SKM-1 treated with dmso at 0.1 percent for 144 hours (cell line): ENCODE data around the gene NAPSA.

Experiments
- DNase-seq: peaks from one replicate; lab custom pipeline; 2025; ENCODE audit not compliant: unreplicated experiment; lab: John Stamatoyannopoulos, UW

NAPSA gene

DNA sequence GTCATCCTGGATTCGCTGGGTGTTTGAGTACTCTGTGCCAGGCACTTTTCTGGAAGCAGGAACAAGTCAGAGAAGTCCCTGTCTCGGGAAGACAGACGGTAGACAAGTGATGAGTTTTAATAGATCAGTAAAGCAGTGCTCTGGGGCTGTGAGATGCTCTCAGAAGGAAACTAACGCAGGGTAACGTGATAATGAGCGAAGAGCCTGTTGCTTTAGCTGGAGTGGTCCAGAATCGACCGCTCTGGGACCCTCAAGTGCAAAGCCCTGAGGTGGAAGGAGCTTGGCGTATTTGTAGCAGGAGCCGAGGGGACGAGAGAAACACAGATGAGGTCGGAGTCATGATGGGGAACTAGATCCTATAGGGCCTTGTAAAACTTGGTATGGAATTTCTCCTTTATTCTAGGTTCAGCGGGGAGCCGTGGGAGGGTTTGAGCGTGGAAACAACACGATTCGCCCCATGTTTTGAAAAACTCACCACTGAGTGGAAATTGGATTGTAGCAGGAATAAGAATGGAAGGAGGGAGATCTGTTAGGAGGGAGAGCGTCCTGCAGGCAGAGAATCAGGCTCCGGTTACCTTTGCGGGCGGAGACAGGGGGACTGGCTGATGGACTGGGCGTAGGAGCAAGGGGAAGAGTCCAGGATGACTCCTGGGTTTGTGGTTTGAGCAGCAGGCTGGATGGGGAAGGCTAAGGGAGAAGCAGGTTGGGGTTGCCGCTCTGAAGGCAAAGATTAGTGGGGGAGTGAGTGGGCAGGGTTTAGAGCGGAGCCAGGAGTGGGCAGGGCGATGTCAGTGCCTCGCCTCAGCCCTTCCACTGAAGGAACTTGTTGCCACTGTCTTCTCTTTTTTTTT lies 19.5 kb upstream of the NAPSA start:
- no peak for DNase-seq

DNA sequence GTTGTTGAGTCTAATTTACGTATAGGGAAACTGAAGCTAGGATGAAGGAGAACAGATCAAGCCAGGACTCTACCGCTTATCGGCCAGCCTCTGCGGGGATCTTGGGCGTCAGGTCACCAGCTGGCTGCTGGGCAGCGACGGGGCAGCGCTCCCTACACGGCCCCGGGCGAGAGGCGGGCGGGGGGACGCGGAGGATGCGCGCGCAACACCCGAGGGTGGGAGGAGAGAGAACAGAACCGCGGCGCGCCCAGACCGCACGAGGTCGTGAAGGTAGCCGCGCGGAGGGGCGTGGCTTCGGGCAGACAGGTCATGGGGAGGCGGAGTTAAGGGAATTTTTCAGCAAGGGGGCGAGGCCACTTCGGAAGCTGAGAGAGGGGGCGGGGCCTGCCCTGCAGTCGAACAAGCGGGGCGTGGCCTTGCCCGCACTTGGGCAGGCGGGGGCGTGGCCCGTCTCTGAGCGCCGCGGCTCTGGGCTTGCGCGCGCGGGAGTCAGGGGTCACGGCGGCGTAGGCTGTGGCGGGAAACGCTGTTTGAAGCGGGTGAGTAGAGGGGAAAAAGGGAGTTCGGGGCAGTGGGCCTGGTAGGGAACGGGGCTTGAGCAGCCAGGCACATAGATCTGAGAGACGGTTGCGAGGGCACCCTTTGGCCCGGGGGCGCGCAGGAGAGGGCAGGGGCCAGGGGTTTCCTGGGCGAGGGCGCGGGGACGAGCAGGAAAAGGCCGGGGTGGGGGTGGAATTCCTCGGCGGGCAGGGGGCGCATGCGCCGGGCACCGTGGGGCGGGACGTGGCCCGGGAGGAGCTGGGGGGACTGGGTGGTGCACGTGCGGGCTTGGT lies 18.6 kb upstream of the NAPSA start, which contains the start of gene POLD1:
Gene POLD1 (plus strand): TSS at position 496 of the 833 bp plus-strand sequence. CDS start 14,505 bp downstream, outside the sequence.
- peak; percentile 89 for DNase-seq

DNA sequence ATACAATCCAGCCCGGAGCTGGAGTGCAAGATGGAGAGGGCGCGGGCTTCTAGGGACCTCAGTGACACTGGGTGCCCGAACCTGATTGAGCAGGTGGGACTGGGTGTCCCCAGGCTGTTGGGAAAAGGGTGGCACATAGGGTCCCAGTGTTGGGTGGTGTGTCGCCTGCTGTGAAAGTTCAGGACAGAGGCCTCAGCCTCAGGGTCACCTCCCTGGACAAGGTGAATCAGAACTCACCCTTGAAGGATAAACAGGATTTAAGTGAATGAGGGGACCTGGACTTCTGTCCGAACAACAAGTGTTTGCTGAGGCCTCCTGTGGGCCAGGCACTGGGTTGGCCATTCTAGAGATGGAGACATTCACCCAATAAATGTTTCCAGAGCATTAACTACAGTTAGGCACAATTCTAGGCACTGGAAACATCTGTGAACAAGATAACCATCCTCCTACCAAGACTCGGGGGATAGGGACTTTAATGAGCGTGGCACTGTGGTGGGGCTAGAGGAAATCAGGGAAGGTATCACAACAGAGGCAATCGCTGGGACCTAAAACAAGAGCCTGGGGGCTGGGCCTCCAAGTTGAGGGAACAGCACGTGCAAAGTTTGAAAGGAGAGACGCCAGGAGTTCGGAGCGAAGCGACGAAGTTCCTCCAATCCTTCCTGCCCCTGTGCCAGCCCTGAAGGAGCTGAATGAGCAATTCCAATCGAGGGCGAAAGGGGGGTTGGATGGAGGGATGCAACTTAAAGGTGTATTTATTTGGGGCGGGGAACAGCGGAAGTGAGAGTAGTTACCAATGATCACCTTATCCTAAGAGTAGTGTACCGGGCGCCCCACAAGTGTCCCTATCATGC lies 17.8 kb upstream of the NAPSA start:
- no peak for DNase-seq

DNA sequence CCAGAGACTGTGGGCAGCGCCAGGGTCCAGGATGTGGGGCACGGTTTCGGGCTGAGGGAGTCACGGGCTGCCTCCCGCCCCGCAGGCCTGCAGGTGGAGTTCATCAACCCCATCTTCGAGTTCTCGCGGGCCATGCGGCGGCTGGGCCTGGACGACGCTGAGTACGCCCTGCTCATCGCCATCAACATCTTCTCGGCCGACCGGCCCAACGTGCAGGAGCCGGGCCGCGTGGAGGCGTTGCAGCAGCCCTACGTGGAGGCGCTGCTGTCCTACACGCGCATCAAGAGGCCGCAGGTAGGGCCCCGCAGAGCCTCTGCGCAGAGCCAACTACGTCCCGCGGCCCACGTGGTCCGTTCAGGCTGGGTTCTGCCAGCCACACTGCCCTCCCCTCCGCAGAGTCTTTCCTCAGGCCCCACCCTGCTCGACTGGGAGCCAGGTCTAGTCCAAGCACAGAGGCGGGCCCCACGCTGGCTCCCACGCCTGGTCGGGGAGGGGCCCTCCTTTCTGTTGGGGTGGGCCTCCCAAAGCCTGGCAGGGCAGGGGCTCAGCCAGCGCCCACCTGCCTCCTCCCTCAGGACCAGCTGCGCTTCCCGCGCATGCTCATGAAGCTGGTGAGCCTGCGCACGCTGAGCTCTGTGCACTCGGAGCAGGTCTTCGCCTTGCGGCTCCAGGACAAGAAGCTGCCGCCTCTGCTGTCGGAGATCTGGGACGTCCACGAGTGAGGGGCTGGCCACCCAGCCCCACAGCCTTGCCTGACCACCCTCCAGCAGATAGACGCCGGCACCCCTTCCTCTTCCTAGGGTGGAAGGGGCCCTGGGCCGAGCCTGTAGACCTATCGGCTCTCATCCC lies 16.7 kb upstream of the NAPSA start:
- no peak for DNase-seq

DNA sequence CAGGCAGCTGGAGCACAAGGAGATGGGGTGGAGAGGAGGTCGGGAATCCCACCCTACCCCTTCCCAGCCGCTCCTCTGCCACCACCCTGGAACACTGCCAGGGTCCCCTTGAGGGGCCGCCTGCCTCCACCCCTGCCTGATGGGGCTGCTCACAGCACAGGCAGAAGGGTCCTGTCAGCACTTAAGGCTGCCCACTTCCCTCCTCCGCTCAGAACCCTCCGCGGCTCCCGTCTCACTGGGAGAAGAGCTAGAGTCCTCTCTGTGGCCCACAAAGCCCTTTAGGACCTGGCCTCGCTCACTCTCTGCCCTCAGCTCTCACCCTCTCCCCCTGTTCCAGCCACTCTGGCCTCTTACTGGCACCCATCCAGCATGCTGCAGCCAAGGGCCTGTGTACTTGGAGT lies 15.3 kb upstream of the NAPSA start:
- no peak for DNase-seq

DNA sequence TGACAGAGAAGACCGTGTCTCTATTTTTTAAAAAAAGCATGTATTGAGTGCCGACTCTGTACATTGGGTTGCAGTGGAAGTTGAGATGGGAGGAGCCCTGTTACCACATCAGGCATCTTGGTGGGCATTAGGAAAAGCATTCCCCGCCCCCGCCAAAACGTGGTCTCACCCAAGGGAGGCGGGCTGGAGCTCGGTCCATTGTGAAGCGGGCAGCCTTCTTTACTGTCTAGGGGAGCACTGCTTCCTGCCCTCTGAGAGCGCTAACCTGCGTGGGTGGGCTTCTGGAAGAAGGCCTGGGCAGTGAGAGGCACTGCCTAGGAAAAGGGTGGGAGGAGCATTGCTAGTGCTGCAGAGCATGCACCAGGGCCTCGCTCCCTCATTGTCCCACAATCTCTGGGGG lies 14.7 kb upstream of the NAPSA start:
- DNase-seq = no peak

DNA sequence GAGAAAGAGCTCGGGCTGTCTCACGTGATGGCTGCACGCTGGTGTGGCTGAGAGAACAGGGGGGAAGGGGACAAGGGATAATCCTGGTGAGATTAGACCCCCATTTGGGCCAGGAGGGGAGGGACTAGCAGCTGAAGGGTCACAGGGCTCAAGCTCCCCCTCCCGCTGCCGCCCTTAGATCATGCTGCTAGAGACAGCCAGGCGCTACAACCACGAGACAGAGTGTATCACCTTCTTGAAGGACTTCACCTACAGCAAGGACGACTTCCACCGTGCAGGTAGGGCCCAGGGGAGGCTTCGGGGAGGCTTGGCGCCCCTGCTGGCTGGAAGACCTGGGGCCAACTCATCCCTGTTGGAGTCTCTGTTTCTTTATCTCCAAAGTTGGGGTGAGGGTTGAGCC lies 14.2 kb upstream of the NAPSA start:
- no peak for DNase-seq

DNA sequence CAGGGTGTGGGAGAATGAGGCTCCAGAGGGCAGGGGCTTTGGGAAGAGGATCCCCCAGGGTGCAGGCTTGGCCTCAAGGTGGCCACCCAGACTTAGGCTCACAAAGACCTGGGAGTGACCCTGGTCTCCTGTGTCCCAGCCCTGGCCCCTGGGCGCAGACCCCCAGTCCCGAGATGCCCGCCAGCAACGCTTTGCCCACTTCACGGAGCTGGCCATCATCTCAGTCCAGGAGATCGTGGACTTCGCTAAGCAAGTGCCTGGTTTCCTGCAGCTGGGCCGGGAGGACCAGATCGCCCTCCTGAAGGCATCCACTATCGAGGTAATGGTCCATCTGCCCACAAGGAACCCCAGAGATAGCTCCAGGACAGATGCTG lies 13.4 kb upstream of the NAPSA start:
- no peak for DNase-seq

DNA sequence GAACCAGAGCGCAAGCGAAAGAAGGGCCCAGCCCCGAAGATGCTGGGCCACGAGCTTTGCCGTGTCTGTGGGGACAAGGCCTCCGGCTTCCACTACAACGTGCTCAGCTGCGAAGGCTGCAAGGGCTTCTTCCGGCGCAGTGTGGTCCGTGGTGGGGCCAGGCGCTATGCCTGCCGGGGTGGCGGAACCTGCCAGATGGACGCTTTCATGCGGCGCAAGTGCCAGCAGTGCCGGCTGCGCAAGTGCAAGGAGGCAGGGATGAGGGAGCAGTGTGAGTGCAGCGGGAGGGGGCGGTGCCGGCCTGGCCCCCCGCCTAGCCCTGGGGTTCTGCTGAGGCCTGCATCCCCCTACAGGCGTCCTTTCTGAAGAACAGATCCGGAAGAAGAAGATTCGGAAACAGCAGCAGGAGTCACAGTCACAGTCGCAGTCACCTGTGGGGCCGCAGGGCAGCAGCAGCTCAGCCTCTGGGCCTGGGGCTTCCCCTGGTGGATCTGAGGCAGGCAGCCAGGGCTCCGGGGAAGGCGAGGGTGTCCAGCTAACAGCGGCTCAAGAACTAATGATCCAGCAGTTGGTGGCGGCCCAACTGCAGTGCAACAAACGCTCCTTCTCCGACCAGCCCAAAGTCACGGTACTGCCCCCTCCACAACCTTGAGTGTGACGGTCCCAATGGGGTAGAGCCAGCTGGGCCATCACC lies 12.9 kb upstream of the NAPSA start:
- no peak for DNase-seq

DNA sequence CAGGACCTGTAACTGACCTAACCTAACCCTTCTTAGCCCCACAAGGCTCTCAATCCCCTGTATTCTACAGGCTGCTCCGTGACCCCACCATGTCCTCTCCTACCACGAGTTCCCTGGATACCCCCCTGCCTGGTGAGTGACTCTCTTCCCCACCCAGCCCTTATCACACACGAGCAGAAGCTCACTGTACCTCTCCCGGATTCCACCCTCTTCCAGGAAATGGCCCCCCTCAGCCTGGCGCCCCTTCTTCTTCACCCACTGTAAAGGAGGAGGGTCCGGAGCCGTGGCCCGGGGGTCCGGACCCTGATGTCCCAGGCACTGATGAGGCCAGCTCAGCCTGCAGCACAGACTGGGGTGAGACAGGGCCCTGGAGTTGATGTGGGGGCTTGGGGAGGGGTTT lies 12.1 kb upstream of the NAPSA start:
- DNase-seq = no peak

DNA sequence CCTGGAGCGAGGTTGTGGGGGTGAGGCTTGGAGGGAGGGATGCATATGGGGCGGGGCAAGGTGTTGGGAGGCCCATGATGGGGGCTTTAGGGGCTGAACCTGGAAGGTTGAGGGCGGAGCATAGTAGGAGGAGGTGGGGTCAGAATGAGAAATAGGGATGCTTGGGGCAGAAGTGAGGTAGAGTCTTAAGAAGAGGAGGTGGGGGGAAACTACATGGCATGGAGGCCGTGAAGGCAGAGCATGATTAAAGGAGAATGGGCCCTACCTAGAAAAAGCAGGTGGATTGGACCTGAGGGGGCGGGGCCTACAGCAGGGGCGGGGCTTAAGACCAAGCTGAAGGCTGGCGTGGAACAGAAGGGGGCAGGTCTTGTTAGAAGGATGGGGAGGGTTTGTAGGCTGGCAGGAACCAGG lies 11.6 kb upstream of the NAPSA start:
- no peak for DNase-seq

DNA sequence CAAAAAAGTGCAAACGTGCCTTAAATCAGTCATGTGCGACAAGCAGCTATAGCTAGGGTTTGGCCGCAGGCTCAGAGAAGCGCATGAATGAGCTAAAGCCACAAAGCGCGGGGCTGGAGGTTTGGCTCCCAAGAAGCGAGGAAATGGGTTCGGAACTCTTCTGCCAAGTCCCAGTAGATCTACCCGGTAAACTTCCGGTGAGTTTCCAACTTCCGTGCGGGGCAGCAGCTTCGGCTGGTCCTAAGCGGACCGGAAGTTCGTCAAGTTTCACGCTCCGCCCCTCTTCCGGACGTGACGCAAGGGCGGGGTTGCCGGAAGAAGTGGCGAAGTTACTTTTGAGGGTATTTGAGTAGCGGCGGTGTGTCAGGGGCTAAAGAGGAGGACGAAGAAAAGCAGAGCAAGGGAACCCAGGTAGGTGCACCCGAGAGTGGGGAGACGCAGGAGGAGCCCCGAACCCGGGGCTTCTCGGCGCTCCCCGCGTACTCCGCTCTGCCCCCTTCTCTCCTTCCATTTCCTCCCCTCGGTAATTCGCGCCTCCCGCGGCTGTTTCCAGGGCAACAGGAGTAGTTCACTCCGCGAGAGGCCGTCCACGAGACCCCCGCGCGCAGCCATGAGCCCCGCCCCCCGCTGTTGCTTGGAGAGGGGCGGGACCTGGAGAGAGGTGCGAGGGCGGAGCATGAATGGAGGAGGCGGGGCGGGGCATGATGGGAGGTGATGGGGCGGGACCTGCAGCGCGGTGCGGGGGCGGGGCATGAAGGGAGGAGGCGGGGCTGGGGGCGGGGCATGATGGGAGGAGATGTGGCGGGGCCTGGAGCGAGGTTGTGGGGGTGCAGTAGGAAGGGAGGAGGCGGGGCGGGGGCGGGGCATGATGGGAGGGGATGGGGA lies 11.0 kb upstream of the NAPSA start, which contains the start of gene NR1H2:
Gene NR1H2 (plus strand): TSS at position 292 of the 885 bp plus-strand sequence. CDS start 1,149 bp downstream, outside the sequence.
- peak; percentile 81 for DNase-seq

DNA sequence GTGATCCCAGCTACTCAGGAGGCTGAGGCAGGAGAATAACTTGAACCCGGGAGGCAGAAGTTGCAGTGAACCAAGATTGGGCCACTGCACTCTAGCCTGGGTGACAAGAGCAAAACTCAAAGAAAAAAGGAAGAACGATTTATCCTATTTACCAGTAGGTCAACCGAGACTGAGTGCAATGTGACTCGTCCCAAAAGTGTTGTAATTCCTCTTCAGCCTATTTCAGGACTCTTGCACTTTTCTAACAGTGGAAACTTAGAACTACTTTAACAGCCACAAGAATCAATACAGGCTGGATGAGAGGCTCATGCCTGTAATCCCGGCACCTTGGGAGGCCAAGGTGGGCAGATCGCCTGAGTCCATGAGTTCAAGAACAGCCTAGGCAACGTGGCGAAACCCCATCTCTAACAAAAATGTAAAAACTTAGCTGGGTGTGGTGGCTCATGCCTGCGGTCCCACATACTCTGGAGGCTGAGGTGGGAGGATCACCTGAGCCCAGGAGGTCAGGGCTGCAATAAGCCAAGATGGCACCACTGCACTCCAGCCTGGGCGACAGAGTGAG lies 6.6 kb upstream of the NAPSA start:
- peak; percentile 55 for DNase-seq

DNA sequence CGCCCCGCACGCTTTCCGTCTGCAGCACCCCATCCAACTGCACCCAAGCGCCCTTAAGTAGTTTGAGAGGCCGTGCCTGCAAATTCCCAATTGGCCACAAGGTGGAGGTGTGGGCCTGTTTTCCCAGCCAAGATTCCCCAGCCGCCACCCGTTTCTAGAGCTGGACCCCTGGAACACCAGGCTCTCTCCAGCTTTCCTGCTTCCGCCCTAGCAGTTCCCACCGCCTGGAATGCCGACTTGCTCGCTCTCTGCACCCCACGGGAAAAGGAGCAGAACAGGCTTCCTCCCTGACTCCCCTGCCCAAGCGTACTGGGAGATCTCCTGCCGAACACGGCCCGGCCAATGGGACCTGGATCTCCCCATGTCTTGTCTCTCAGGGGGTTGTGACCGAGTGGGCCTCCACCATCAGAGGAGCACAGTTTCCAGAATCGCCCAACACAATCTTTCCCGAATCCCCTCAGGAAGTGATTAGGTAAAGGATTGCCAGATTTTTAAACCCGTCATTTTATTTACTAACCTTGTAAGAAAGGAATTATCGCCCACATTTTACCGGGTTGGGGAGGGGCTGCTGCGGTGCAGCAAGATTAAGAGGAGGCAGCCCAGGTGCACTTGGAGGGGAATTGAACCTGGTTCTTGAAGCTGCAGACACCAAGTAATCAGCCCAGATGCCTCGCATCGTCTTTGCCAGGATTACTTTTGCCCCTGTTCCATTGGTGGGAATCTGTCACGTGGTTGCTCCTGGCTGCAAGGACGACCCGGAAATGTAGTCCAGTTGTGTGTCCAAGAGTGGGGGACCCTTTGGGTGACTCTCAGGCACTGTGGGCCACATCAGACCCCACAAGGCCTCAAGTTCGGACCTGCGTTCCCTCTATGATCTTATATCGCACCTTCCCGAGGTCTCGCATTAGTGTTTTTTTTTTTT lies 3.5 kb upstream of the NAPSA start:
- peak; percentile 55 for DNase-seq

DNA sequence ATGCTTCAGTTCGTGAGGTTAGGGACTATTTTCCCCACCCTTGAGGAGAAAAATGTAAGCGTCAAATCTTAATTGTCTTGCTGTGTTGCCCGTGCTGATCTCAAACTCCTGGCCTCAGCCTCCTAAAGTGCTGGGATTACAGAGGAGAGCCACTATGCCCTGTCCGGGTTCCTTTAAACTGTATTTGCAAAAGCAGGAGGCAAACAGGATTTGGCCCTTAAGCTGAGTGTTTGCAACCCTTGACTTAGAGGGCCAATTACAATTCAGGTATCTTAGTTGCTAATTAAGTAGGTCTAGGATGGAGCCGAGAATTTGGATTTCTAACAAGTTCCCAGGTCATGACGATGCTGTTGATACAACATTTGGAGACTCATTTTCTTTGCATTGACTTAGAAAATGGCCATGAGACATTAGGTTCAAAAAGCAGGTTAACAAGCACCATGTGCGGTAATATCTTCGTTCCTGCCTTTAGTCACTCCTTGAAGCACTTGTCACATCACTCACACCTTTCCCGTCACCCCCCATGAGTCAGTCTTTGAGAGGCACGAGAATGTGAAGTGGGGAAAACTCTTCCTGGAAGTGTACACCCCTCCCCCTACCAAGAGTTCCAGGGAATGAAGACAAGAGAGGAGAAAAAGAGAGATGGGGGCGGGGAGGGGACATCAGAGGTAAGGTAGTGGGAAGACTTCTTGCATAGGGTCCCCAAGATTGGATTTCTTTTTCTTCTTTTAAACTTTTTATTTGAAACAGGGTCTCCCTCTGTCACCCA lies 2.6 kb downstream of the NAPSA start:
- DNase-seq = no peak

DNA sequence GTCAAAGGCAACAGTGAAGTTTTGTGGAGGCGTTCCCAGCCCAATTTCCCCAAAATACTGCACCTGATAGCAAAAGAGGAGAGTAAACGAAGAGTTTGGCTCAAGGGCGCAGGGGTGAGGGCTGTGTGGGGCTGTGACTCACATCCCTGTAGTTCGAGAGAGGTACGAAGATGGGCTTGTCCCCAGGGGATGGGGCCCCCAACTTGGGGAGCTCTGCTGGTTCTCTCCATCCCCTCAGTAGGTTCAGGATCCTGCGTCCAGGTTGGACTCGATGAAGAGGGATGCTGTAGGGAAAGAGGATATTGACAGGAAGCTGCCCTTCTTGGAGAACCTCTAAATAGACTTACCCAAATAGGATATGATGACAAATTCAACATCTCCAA lies 3.4 kb downstream of the NAPSA start:
- DNase-seq = no peak
